Uterus (tissue), 4 donors: ENCODE data around the gene KREMEN2. TPM values are rescaled to one million over a fixed set of nuclear protein-coding genes. Genes with fewer than 3 reads are reported as not detected.

Experiments
- DNase-seq, 2 donors: peaks; one replicate each; pipeline ENCODE4 v3.0.0-alpha.2; 2019 to 2020
- H3K27ac ChIP-seq, 2 donors: fragments of 200-600 bp; sonication (generic); 1 replicate in 1 of 2; 2 replicates in 1 of 2; pipeline ENCODE4 v1.5.1; 2016 to 2018
- H3K27me3 ChIP-seq, 2 donors: fragments of 200-600 bp; sonication (generic); one replicate each; pipeline ENCODE4 v1.5.1; 2018 to 2019; ENCODE audit warnings: control low read depth in 1 of 2
- H3K36me3 ChIP-seq, 2 donors: fragments of 200-600 bp; sonication (generic); one replicate each; pipeline ENCODE4 v1.5.1; 2019; ENCODE audit warnings: control low read depth in 1 of 2
- H3K4me1 ChIP-seq, 2 donors: fragments of 200-600 bp; sonication (generic); one replicate each; pipeline ENCODE4 v1.5.1; 2018 to 2019; ENCODE audit warnings: control low read depth in 1 of 2
- H3K4me3 ChIP-seq, 2 donors: fragments of 200-600 bp; sonication (generic); 1 replicate in 1 of 2; 2 replicates in 1 of 2; pipeline ENCODE4 v1.5.1; 2018 to 2019; ENCODE audit warnings: mild to moderate bottlenecking in 1 of 2
- H3K9me3 ChIP-seq, 2 donors: fragments of 200-600 bp; sonication (generic); one replicate each; pipeline ENCODE4 v1.5.1; 2019; ENCODE audit warnings: control low read depth in 1 of 2
- POLR2A ChIP-seq, 2 donors: fragments of 450-650 bp; IDR thresholded peaks; one replicate each; pipeline ENCODE4 v1.6.1; 2016; ENCODE audit warnings: antibody characterized with exemption in 2 of 2, mild to moderate bottlenecking in 1 of 2, moderate library complexity in 1 of 2
- intact Hi-C: fragments of 100-400 bp; cut with DNase I; formaldehyde crosslinking; loops from one replicate; pipeline ENCODE4 v1.15.1; 2023; ENCODE audit warnings: low total_unique reads
- total RNA-seq, 4 donors: library from RNA; depleted of rRNA in 3 of 4; stranded (reverse); fragments of >200 nt in 3 of 4; gene quantifications; one replicate each; pipeline versions ENCODE4 v1.1.0 to v1.2.4, GENCODE V29; 2014 to 2023
- TF ChIP-seq, protein P1 (sequence below), 4 experiments: fragments of 200-600 bp in 2 of 4; fragments of 450-650 bp in 2 of 4; sonication (generic) in 2 of 4; IDR thresholded peaks; one replicate each; pipeline ENCODE4 v1.5.1; 2016 to 2019; ENCODE audit warnings: antibody characterized with exemption in 4 of 4, mild to moderate bottlenecking in 2 of 4, moderate library complexity in 1 of 4
- donor health status: DM: yes; HTN: yes; CAD: no.

KREMEN2 gene
- total RNA-seq, 4 donors from 2014 or later = 0.41 TPM; not detected in 3

DNA sequence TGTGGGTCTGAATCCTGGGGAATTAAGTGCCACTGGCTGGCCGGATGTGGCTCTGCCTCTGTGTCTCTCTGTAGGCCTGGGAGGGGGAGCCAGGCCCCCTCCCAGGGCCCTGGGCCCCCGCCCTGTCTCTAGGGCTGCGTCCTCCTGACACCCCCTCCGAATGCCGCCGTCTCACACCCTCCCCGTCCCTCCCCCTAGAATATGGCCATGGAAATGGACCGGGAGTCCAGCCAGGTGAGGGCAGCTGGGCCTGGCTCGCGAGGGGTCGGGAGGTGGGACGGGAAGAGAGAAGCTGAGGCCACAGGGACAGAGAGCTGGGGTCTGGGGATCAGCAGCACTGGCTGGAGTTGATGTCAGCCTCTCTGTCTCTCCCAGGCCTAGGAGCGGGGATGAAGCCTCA is 32.2 kb downstream of the KREMEN2 start:
- Histone ChIP-seq H3K27ac (no peak overlapping the region), H3K4me3 (no peak overlapping the region), H3K9me3 (no peaks in the 10 kb centered on the region), H3K27me3 (no peaks in the 10 kb centered on the region), H3K36me3 (no peaks in the 10 kb centered on the region), H3K4me1 (no peaks in the 10 kb centered on the region)
- DNase-seq = no peak
- TF ChIP-seq, protein P1, sequence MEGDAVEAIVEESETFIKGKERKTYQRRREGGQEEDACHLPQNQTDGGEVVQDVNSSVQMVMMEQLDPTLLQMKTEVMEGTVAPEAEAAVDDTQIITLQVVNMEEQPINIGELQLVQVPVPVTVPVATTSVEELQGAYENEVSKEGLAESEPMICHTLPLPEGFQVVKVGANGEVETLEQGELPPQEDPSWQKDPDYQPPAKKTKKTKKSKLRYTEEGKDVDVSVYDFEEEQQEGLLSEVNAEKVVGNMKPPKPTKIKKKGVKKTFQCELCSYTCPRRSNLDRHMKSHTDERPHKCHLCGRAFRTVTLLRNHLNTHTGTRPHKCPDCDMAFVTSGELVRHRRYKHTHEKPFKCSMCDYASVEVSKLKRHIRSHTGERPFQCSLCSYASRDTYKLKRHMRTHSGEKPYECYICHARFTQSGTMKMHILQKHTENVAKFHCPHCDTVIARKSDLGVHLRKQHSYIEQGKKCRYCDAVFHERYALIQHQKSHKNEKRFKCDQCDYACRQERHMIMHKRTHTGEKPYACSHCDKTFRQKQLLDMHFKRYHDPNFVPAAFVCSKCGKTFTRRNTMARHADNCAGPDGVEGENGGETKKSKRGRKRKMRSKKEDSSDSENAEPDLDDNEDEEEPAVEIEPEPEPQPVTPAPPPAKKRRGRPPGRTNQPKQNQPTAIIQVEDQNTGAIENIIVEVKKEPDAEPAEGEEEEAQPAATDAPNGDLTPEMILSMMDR (IDR thresholded peaks at IDR 0.05) = no peak
- no peak for TF ChIP-seq POLR2A (IDR thresholded peaks at IDR 0.05)
- intact Hi-C loops = no loop called here

DNA sequence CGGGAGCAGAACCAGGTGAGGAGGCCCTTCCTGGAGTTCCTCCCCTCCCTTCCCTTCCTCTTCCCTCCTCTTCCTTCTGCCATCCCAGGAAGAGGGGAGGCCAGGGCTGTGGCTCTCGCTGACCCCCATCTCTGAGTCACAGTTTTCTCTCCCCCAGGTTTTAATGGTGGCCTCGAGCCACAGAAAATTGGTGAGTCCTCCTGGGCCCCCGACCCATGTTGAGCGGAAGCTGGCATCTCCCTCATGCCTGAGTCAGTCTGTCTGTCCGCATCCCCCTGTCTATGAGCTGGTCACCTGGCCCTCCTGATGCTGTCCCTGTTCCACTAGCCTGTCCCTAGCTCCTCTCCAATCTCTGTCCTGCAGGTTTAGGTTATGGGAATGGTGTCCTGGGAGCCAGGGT is 35.9 kb downstream of the KREMEN2 start:
- no peak for TF ChIP-seq POLR2A (IDR thresholded peaks at IDR 0.05)
- TF ChIP-seq, protein P1 (IDR thresholded peaks at IDR 0.05) = no peak
- H3K27me3 ChIP-seq = peaks cover 0 to 3% of the 10 kb centered on the region in 2 donors
- H3K27ac ChIP-seq = no peak overlapping the region
- no peak for DNase-seq
- no peaks in the 10 kb centered on the region for H3K9me3 ChIP-seq
- H3K4me3 ChIP-seq = no peak overlapping the region
- H3K4me1 ChIP-seq = no peaks in the 10 kb centered on the region
- intact Hi-C loops = no loop called here
- H3K36me3 ChIP-seq = no peaks in the 10 kb centered on the region

DNA sequence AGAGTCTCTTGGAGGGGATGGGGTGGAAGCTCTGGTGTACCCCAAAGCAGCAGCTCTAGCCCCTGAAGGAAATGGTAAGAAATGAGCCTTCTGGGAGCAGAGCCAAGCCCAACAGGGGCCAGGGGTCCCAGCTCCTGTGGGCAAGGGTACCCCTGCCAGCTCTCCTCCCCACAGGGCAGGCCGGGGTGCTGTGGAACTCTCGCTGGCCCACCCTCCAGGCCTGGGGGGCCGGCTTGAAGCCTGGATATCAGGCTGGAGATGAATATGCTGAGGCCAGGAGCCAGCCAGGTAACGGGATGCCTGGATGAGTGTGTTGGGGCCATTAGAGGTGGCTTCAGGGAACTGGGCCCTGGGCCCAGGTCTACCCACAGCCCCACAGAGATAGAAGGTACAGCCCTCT is 36.5 kb downstream of the KREMEN2 start:
- Histone ChIP-seq H3K36me3 (no peaks in the 10 kb centered on the region), H3K4me1 (no peaks in the 10 kb centered on the region), H3K27ac (no peak overlapping the region), H3K4me3 (no peak overlapping the region), H3K27me3 (peaks cover 0 to 3% of the 10 kb centered on the region in 2 donors), H3K9me3 (no peaks in the 10 kb centered on the region)
- intact Hi-C loops = no loop called here
- TF ChIP-seq, protein P1 (IDR thresholded peaks at IDR 0.05) = no peak
- no peak for TF ChIP-seq POLR2A (IDR thresholded peaks at IDR 0.05)
- DNase-seq = no peak

DNA sequence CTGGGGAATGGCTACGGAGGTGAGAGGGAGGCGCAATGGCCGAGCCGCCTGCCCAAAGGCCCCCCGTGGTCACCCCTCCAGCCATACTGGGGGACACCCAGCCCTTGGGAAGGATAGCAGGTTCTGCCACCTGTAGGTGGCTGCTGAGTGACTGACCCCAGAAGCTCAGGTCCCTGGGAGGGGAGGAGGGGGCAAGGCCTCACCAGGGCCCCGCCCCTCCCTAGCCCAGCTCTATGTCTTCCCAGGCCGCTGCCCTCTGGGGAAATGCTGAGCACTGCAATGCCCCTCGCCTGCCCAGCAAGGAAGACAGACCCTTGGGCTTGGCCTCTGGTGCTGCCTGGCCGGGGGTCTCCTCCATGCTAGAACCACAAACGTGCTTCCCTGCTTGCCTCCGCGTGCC is 37.2 kb downstream of the KREMEN2 start:
- Histone ChIP-seq H3K4me3 (no peak overlapping the region), H3K27ac (no peak overlapping the region), H3K9me3 (no peaks in the 10 kb centered on the region), H3K27me3 (peaks cover 0 to 10% of the 10 kb centered on the region in 2 donors), H3K36me3 (no peaks in the 10 kb centered on the region), H3K4me1 (no peaks in the 10 kb centered on the region)
- DNase-seq = no peak
- intact Hi-C loops = no loop called here
- TF ChIP-seq, protein P1 (IDR thresholded peaks at IDR 0.05) = no peak

DNA sequence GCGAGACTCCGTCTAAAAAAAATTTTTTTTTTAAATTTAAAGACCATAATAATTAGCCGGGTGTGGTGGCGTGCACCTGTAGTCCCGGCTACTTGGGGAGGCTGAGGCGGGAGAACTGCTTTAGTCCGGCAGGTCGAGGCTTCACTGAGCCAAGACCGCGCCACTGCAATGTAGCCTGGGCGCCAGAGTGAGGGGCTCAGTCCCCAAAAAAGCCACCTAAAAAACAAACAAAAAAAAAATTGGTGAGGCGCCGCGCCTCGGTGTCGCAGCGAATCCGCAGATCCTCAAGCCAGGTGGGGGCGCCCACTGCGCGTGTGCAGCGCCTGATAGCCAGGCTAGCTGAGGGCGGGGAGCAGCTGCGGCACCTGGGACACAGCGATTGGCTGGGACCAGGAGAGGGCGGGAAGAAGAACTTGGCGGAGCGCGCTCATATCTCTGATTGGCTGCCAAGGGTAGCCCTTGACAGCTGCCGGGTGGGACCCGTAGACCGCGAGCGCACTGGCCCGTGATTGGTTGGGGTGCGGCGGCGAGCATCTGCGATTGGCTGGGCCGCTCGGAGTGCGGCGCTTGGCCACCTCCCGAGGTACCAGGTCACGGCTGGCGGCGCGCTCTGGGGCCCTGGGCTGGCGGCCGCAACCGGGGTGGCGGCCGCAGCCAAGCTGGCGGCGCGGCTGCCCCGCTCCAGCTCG is 39.7 kb downstream of the KREMEN2 start:
- peak; percentile 88 for DNase-seq
- no peak overlapping the region for H3K4me3 ChIP-seq
- H3K9me3 ChIP-seq = no peaks in the 10 kb centered on the region
- H3K36me3 ChIP-seq = no peaks in the 10 kb centered on the region
- no peaks in the 10 kb centered on the region for H3K4me1 ChIP-seq
- no peak overlapping the region for H3K27ac ChIP-seq
- intact Hi-C loops = no loop called here
- TF ChIP-seq, protein P1 (IDR thresholded peaks at IDR 0.05) = peak; percentile 50 to 78 (median 56)
- no peak for TF ChIP-seq POLR2A (IDR thresholded peaks at IDR 0.05)
- peaks cover 0 to 15% of the 10 kb centered on the region in 2 donors for H3K27me3 ChIP-seq
